Measurements from ENCODE around the gene U2AF2.

DNA sequence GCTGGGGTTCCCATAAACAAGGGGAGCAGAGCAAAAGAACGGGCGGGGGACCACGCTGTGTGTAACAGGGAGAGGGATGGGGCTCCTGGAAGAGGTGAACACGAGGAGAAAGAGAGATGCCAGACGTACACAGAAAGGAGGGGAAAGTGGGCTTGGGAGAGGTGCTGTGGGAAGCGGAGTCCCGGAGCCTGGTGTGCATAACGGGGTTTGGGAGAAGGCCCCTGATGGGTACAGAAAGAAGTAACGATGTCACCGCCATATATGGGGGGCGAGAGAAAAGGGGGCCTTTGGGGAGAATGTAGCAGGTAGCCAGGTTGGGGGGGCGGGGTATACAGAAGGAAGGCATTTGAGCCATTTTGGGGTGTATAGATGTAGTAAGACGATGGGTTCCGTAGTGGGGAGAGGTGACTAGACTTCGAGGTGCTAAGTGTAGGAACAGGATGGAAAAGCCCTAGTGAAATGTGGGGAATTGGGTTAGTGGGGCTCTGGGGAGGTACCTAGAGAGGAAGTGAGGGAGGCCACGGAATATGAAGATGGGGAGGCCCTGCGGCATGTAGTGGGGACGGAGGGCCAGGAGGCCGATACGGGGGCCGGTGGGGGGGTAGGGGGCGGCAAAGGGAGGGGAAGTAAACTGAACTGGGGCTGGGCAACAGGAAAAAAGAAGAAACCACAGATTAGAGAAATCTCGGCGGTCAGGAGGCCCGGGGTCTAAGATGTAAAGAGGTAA lies 13.2 kb upstream of the U2AF2 start:
- TF ChIP-seq, protein P1, sequence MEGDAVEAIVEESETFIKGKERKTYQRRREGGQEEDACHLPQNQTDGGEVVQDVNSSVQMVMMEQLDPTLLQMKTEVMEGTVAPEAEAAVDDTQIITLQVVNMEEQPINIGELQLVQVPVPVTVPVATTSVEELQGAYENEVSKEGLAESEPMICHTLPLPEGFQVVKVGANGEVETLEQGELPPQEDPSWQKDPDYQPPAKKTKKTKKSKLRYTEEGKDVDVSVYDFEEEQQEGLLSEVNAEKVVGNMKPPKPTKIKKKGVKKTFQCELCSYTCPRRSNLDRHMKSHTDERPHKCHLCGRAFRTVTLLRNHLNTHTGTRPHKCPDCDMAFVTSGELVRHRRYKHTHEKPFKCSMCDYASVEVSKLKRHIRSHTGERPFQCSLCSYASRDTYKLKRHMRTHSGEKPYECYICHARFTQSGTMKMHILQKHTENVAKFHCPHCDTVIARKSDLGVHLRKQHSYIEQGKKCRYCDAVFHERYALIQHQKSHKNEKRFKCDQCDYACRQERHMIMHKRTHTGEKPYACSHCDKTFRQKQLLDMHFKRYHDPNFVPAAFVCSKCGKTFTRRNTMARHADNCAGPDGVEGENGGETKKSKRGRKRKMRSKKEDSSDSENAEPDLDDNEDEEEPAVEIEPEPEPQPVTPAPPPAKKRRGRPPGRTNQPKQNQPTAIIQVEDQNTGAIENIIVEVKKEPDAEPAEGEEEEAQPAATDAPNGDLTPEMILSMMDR (IDR thresholded peaks at IDR 0.05), result no peak
- TF ChIP-seq POLR2A (IDR thresholded peaks at IDR 0.05), result no peak
